AG04450 (cell line): ENCODE measurements around the gene MTG1. TPM values are rescaled to one million over a fixed set of nuclear protein-coding genes. Genes with fewer than 3 reads are reported as not detected.

ENCODE experiments used
- CTCF ChIA-PET: fragments of 300-600, 350-600 bp; formaldehyde crosslinking; extraction: SDS; loops from one replicate; lab custom pipeline; 2022; ENCODE audit warnings: antibody characterized with exemption, inconsistent platforms; lab: Charles Lee
- POLR2A ChIA-PET: fragments of 350-600 bp; formaldehyde crosslinking; extraction: SDS; loops from one replicate; lab custom pipeline; 2021; ENCODE audit warnings: antibody characterized with exemption, inconsistent platforms; lab: Yijun Ruan, JAX
- DNase-seq: peaks from one replicate; pipeline ENCODE4 v3.0.0-alpha.2; 2011; ENCODE audit warnings: low read depth, low spot score
- H3K27ac ChIP-seq: one replicate; pipeline ENCODE4 v1.5.1; 2012; ENCODE audit warnings: low read depth, low read length, control low read depth
- H3K27me3 ChIP-seq: one replicate; pipeline ENCODE4 v1.6.0; 2012; ENCODE audit warnings: low read length; ENCODE audit not compliant: control insufficient read depth, insufficient read depth
- H3K4me3 ChIP-seq: 2 replicates; pipeline ENCODE4 v1.5.1; 2011; ENCODE audit warnings: mild to moderate bottlenecking, low read depth, low read length, control low read depth
- H3K9me3 ChIP-seq: 2 replicates; pipeline ENCODE4 v1.5.1; 2012; ENCODE audit warnings: low read length; ENCODE audit not compliant: control insufficient read depth, insufficient read depth
- CTCF ChIP-seq: IDR thresholded peaks from 2 replicates; pipeline ENCODE4 v1.5.1; 2011; ENCODE audit warnings: low read depth, low read length, control low read depth, inconsistent platforms
- polyA plus RNA-seq: library from polyadenylated mRNA; depleted of rRNA; stranded (reverse); fragments of >200 nt; gene quantifications from 2 replicates; pipeline ENCODE4 v1.2.3, GENCODE V29; 2011

Gene MTG1
- polyA plus RNA-seq, 1 experiment, result 36.1 TPM

- H3K9me3 ChIP-seq, result no peaks in the 10 kb centered on the region
These were observed 5.6 kb upstream of the MTG1 start for GRCh38 chr10:133388236-133388972.

GRCh38 chr10:133388973-133389818 is 4.8 kb upstream of the MTG1 start:
- POLR2A ChIA-PET, result no interaction called here
- no peak overlapping the region for H3K4me3 ChIP-seq
- H3K27ac ChIP-seq, result no peak overlapping the region
- no peaks in the 10 kb centered on the region for H3K9me3 ChIP-seq
- CTCF ChIA-PET, result interaction anchor here (1.4 to 2.4 kb wide), 2 partner anchors 59 to 60 kb away, joined by 5 to 10 read pairs; no protein-coding TSS in a partner anchor
- TF ChIP-seq CTCF, result no peak
- H3K27me3 ChIP-seq, result no peaks in the 10 kb centered on the region
- no peak for DNase-seq

More at GRCh38 chr10:133388236-133388972, 5.6 kb upstream of the MTG1 start:
- Histone ChIP-seq H3K27ac (no peak overlapping the region), H3K4me3 (no peak overlapping the region), H3K27me3 (no peaks in the 10 kb centered on the region)
- ChIA-PET POLR2A (no interaction called here), CTCF (interaction anchor here (1.4 kb wide), 1 partner anchor 59 kb away, joined by 5 read pairs; no protein-coding TSS in a partner anchor)
- no peak for TF ChIP-seq CTCF
- no peak for DNase-seq

- no peaks in the 10 kb centered on the region for H3K27me3 ChIP-seq
- no peak overlapping the region for H3K27ac ChIP-seq
- no peak for TF ChIP-seq CTCF
- ChIA-PET CTCF (interaction anchor here (0.6 to 2.4 kb wide), 2 partner anchors 49 to 61 kb away, joined by 4 to 10 read pairs; no protein-coding TSS in a partner anchor), POLR2A (interaction anchor here (0.7 to 1.2 kb wide), 3 partner anchors 12 to 137 kb away, joined by 3 read pairs; partner anchors contain the start of gene PAOX)
- no peaks in the 10 kb centered on the region; the same call in 1 of the 2 replicates for H3K9me3 ChIP-seq
- H3K4me3 ChIP-seq, result no peak overlapping the region
- DNase-seq, result no peak
These were observed 3.2 kb upstream of the MTG1 start for GRCh38 chr10:133390597-133391248.

DNA sequence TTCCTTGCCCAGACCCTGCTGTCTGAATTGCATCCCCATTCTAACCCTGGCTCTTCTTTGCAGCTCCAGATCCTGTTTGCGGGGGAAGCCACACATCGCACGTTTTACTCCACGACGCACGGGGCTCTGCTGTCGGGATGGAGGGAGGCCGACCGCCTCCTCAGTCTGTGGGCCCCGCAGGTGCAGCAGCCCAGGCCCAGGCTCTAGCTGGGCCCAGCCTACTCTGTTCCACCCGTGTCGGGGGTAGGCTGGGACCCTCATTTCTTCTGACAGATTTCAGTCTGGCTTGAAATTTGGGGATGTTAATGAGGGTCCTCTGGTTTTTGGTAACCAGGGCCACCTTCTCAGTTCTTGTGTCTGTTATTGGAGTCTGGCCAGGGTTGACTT is 2.7 kb upstream of the MTG1 start:
- no peak for TF ChIP-seq CTCF
- Histone ChIP-seq H3K27me3 (no peaks in the 10 kb centered on the region), H3K4me3 (no peak overlapping the region), H3K27ac (no peak overlapping the region), H3K9me3 (no peaks in the 10 kb centered on the region; the same call in 1 of the 2 replicates)
- DNase-seq, result no peak
- ChIA-PET POLR2A (interaction anchor here (0.7 to 1.2 kb wide), 2 partner anchors 12 to 13 kb away, joined by 3 read pairs; partner anchors contain the start of gene PAOX), CTCF (interaction anchor here (0.6 to 2.4 kb wide), 2 partner anchors 48 to 62 kb away, joined by 4 to 10 read pairs; no protein-coding TSS in a partner anchor)
